Trophoblast cell (in vitro differentiated cells and primary cell): ENCODE measurements around the gene MFAP1.
"Not testable (repeated sequence)": the region's sequence is repeated elsewhere in the genome, so short reads cannot be mapped to it uniquely, and the experiment has no call there.

Experiments
- DNase-seq, 2 donors: peaks; one replicate each; pipeline ENCODE4 v3.0.0-alpha.2; 2016
- H2AFZ ChIP-seq: 2 replicates; pipeline ENCODE4 v1.6.1; 2013; ENCODE audit warnings: low read length, moderate library complexity, mild to moderate bottlenecking; ENCODE audit not compliant: insufficient read depth, poor library complexity
- H2AK5ac ChIP-seq: 2 replicates; pipeline ENCODE4 v1.6.1; 2013; ENCODE audit warnings: mild to moderate bottlenecking, low read length
- H2BK120ac ChIP-seq: 2 replicates; pipeline ENCODE4 v1.6.1; 2013; ENCODE audit warnings: low read length, mild to moderate bottlenecking, moderate library complexity; ENCODE audit not compliant: insufficient read depth, poor library complexity
- H2BK12ac ChIP-seq: 2 replicates; pipeline ENCODE4 v1.6.1; 2013; ENCODE audit warnings: mild to moderate bottlenecking, low read length, moderate library complexity
- H2BK5ac ChIP-seq: 2 replicates; pipeline ENCODE4 v1.6.1; 2013; ENCODE audit warnings: low read length, low read depth, moderate library complexity, mild to moderate bottlenecking; ENCODE audit not compliant: poor library complexity
- H3K14ac ChIP-seq: 2 replicates; pipeline ENCODE4 v1.6.1; 2013; ENCODE audit warnings: mild to moderate bottlenecking, low read length
- H3K18ac ChIP-seq: 2 replicates; pipeline ENCODE4 v1.6.1; 2013; ENCODE audit warnings: mild to moderate bottlenecking, low read length
- H3K23ac ChIP-seq: 2 replicates; pipeline ENCODE4 v1.6.1; 2013; ENCODE audit warnings: low read length
- H3K27ac ChIP-seq: 2 replicates; pipeline ENCODE4 v1.5.1; 2013; ENCODE audit warnings: low read depth, mild to moderate bottlenecking, inconsistent platforms, low read length, moderate library complexity
- H3K27me3 ChIP-seq: 2 replicates; pipeline ENCODE4 v1.6.1; 2013; ENCODE audit warnings: inconsistent platforms, mild to moderate bottlenecking, low read length, moderate library complexity; ENCODE audit not compliant: insufficient read depth
- H3K36me3 ChIP-seq, 2 experiments: 1 replicate in 1 of 2; 2 replicates in 1 of 2; pipeline ENCODE4 v1.6.1; 2013; ENCODE audit warnings: low read length in 2 of 2, mild to moderate bottlenecking in 2 of 2, moderate library complexity in 1 of 2; ENCODE audit not compliant: insufficient read depth in 2 of 2, control insufficient read depth in 1 of 2
- H3K4ac ChIP-seq: 2 replicates; pipeline ENCODE4 v1.6.1; 2013; ENCODE audit warnings: low read depth, mild to moderate bottlenecking, low read length, moderate library complexity
- H3K4me1 ChIP-seq, 2 experiments: 1 replicate in 1 of 2; 2 replicates in 1 of 2; pipeline ENCODE4 v1.6.1; 2013; ENCODE audit warnings: low read length in 2 of 2, mild to moderate bottlenecking in 2 of 2, moderate library complexity in 1 of 2; ENCODE audit not compliant: insufficient read depth in 2 of 2, control insufficient read depth in 1 of 2
- H3K4me2 ChIP-seq: 2 replicates; pipeline ENCODE4 v1.6.1; 2013; ENCODE audit warnings: inconsistent platforms, mild to moderate bottlenecking, low read length, moderate library complexity
- H3K4me3 ChIP-seq: 2 replicates; pipeline ENCODE4 v1.5.1; 2013; ENCODE audit warnings: mild to moderate bottlenecking, low read depth, low read length, inconsistent platforms
- H3K79me1 ChIP-seq: one replicate; pipeline ENCODE4 v1.6.1; 2013; ENCODE audit warnings: low read length
- H3K79me2 ChIP-seq: 2 replicates; pipeline ENCODE4 v1.6.1; 2013; ENCODE audit warnings: low read length, mild to moderate bottlenecking; ENCODE audit not compliant: control insufficient read depth, insufficient read depth, poor library complexity
- H3K9ac ChIP-seq: 2 replicates; pipeline ENCODE4 v1.6.1; 2013; ENCODE audit warnings: mild to moderate bottlenecking, low read length
- H3K9me3 ChIP-seq: 2 replicates; pipeline ENCODE4 v1.6.1; 2013; ENCODE audit warnings: low read depth, mild to moderate bottlenecking, control low read depth, inconsistent platforms, low read length; ENCODE audit not compliant: insufficient read depth
- H4K12ac ChIP-seq: 2 replicates; pipeline ENCODE4 v1.6.1; 2013; ENCODE audit warnings: low read depth, mild to moderate bottlenecking, low read length, moderate library complexity
- H4K8ac ChIP-seq: 2 replicates; pipeline ENCODE4 v1.6.1; 2013; ENCODE audit warnings: low read depth, mild to moderate bottlenecking, low read length, moderate library complexity
- H4K91ac ChIP-seq: one replicate; pipeline ENCODE4 v1.6.1; 2013; ENCODE audit warnings: low read depth, mild to moderate bottlenecking, low read length, moderate library complexity
- WGBS: extraction: QIAGEN DNeasy Blood & Tissue Kit; methylation state at CpG from one replicate; pipeline ENCODE4 v1.1.7; 2013; ENCODE audit warnings: missing lambda C conversion rate; ENCODE audit not compliant: insufficient read length, insufficient coverage; ENCODE audit errors: extremely low coverage; 5-methylcytosine and 5-hydroxymethylcytosine counted together

The MFAP1 gene

GRCh38 chr15:43868406-43868805 is 43.9 kb upstream of the MFAP1 start:
- Histone ChIP-seq H3K4me1 (no peaks in the 10 kb centered on the region), H3K27me3 (no peaks in the 10 kb centered on the region), H3K18ac (no peak overlapping the region), H3K27ac (no peak overlapping the region), H2AK5ac (no peak overlapping the region), H3K23ac (no peak overlapping the region), H4K12ac (no peak overlapping the region), H2AFZ (no peak overlapping the region), H3K4ac (no peak overlapping the region), H2BK5ac (no peak overlapping the region), H3K4me2 (no peak overlapping the region), H3K9me3 (no peaks in the 10 kb centered on the region), H3K4me3 (no peak overlapping the region), H2BK12ac (no peak overlapping the region), H2BK120ac (no peak overlapping the region), H3K79me1 (no peaks in the 10 kb centered on the region), H4K8ac (no peak overlapping the region), H3K14ac (no peak overlapping the region), H3K36me3 (peaks cover 0 to 2% of the 10 kb centered on the region in 2 experiments), H4K91ac (no peak overlapping the region), H3K79me2 (no peaks in the 10 kb centered on the region), H3K9ac (no peak overlapping the region)
- WGBS: no CpG with 5 or more reads among the region's 2 CpGs
- DNase-seq: no peak

- Histone ChIP-seq H4K8ac (no peak overlapping the region), H3K14ac (no peak overlapping the region), H3K4me2 (no peak overlapping the region), H3K4me3 (no peak overlapping the region), H4K91ac (no peak overlapping the region), H2BK12ac (no peak overlapping the region), H2BK5ac (no peak overlapping the region), H2AK5ac (no peak overlapping the region), H2BK120ac (no peak overlapping the region), H3K79me1 (no peaks in the 10 kb centered on the region), H3K36me3 (peaks cover 4 to 6% of the 10 kb centered on the region in 2 experiments), H3K79me2 (no peaks in the 10 kb centered on the region), H3K9me3 (no peaks in the 10 kb centered on the region), H3K18ac (no peak overlapping the region), H3K27me3 (no peaks in the 10 kb centered on the region), H3K23ac (no peak overlapping the region), H3K9ac (no peak overlapping the region), H3K27ac (no peak overlapping the region), H3K4me1 (no peaks in the 10 kb centered on the region), H2AFZ (no peak overlapping the region), H3K4ac (no peak overlapping the region), H4K12ac (no peak overlapping the region)
- no CpG with 5 or more reads among the region's 5 CpGs for WGBS
- no peak for DNase-seq
Measured at GRCh38 chr15:43867096-43867495, 42.6 kb upstream of the MFAP1 start.

DNA sequence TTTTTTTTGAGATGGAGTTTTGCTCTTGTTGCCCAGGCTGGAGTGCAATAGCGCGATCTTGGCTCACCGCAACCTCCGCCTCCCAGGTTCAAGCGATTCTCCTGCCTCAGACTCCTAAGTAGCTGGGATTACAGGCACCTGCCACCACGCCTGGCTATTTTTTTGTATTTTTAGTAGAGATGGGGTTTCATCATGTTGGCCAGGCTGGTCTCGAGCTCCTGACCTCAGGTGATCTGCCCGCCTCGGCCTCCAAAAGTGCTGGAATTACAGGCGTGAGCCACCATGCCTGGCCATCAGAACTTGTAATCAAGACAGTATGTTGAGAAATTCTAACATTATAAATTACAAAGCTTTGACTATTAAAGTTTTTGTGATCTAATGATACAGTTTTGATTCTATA is 42.1 kb upstream of the MFAP1 start:
- not testable (repeated sequence) for H3K4me2 ChIP-seq, H2BK5ac ChIP-seq, H2AFZ ChIP-seq, H3K79me1 ChIP-seq, H4K12ac ChIP-seq, H2AK5ac ChIP-seq, H3K27me3 ChIP-seq, H3K36me3 ChIP-seq, H4K91ac ChIP-seq, H3K27ac ChIP-seq, H3K23ac ChIP-seq, H3K79me2 ChIP-seq, H3K4ac ChIP-seq, H3K4me1 ChIP-seq, H3K9ac ChIP-seq, H3K9me3 ChIP-seq, H2BK12ac ChIP-seq, DNase-seq, H3K4me3 ChIP-seq, H2BK120ac ChIP-seq, H4K8ac ChIP-seq, H3K18ac ChIP-seq, H3K14ac ChIP-seq
- WGBS: no CpG with 5 or more reads among the region's 10 CpGs

- Histone ChIP-seq H3K79me2 (no peaks in the 10 kb centered on the region), H3K4me2 (no peak overlapping the region), H3K9me3 (no peaks in the 10 kb centered on the region), H4K12ac (no peak overlapping the region), H3K4me1 (no peaks in the 10 kb centered on the region), H3K36me3 (peaks cover 8 to 10% of the 10 kb centered on the region in 2 experiments), H4K8ac (no peak overlapping the region), H3K14ac (no peak overlapping the region), H2BK5ac (no peak overlapping the region), H3K4me3 (no peak overlapping the region), H2BK120ac (no peak overlapping the region), H3K18ac (no peak overlapping the region), H2AFZ (no peak overlapping the region), H3K4ac (no peak overlapping the region), H3K27ac (no peak overlapping the region), H4K91ac (no peak overlapping the region), H3K27me3 (no peaks in the 10 kb centered on the region), H2AK5ac (no peak overlapping the region), H3K79me1 (no peaks in the 10 kb centered on the region), H2BK12ac (no peak overlapping the region), H3K9ac (no peak overlapping the region), H3K23ac (no peak overlapping the region)
- DNase-seq: no peak
- WGBS: no CpG with 5 or more reads among the region's 4 CpGs
Measured at GRCh38 chr15:43859546-43859945, 35.1 kb upstream of the MFAP1 start.
